Liver (tissue), 9 donors: ENCODE results near the gene EHMT1. TPM values are rescaled to one million over a fixed set of nuclear protein-coding genes. Genes with fewer than 3 reads are reported as not detected.

Experiments used
- DNase-seq: peaks from one replicate; pipeline ENCODE4 v3.0.0-alpha.2; 2017; ENCODE audit warnings: low spot score
- H3K27ac ChIP-seq, 2 donors: one replicate each; pipeline ENCODE4 v1.7.0; 2013; ENCODE audit warnings: inconsistent platforms in 2 of 2, low read length in 2 of 2, control low read depth in 1 of 2, low read depth in 1 of 2, mild to moderate bottlenecking in 1 of 2
- H3K27me3 ChIP-seq, 4 donors: one replicate each; pipeline versions ENCODE4 v1.6.1 to v1.7.0; 2013; ENCODE audit warnings: low read length in 3 of 4, inconsistent platforms in 1 of 4, mild to moderate bottlenecking in 1 of 4, moderate library complexity in 1 of 4; ENCODE audit not compliant: control insufficient read depth in 4 of 4, insufficient read depth in 4 of 4
- H3K36me3 ChIP-seq, 4 donors: one replicate each; pipeline versions ENCODE4 v1.6.1 to v1.7.0; 2013; ENCODE audit warnings: low read length in 3 of 4, mild to moderate bottlenecking in 3 of 4, low read depth in 1 of 4, moderate library complexity in 1 of 4; ENCODE audit not compliant: control insufficient read depth in 4 of 4, insufficient read depth in 3 of 4
- H3K4me1 ChIP-seq, 4 donors: one replicate each; pipeline versions ENCODE4 v1.6.1 to v1.7.0; 2013; ENCODE audit warnings: low read length in 3 of 4, mild to moderate bottlenecking in 3 of 4, moderate library complexity in 1 of 4; ENCODE audit not compliant: control insufficient read depth in 4 of 4, insufficient read depth in 4 of 4
- H3K4me3 ChIP-seq, 3 donors: one replicate each; pipeline versions ENCODE4 v1.6.1 to v1.7.0; 2013; ENCODE audit warnings: low read length in 3 of 3, control low read depth in 1 of 3, low read depth in 1 of 3, mild to moderate bottlenecking in 1 of 3
- H3K9ac ChIP-seq, 2 donors: one replicate each; pipeline ENCODE4 v1.7.0; 2013; ENCODE audit warnings: low read length in 2 of 2, mild to moderate bottlenecking in 2 of 2, moderate library complexity in 2 of 2, control low read depth in 1 of 2, low read depth in 1 of 2
- H3K9me3 ChIP-seq, 4 donors: one replicate each; pipeline versions ENCODE4 v1.6.1 to v1.7.0; 2013; ENCODE audit warnings: low read length in 3 of 4; ENCODE audit not compliant: control insufficient read depth in 4 of 4
- ATF3 ChIP-seq: IDR thresholded peaks from 2 replicates; pipeline ENCODE4 v1.6.1; 2016; ENCODE audit warnings: antibody characterized with exemption
- CTCF ChIP-seq: fragments of 150-350 bp; IDR thresholded peaks from 2 replicates; pipeline ENCODE4 v1.5.1; 2017; ENCODE audit warnings: improper control_type of control experiment, low read depth, low read length; ENCODE audit not compliant: missing input control
- EGR1 ChIP-seq, 2 donors: IDR thresholded peaks; 2 replicates each; pipeline ENCODE4 v1.6.1; 2016 to 2018; ENCODE audit warnings: antibody characterized with exemption in 2 of 2, low read depth in 2 of 2
- FOXA1 ChIP-seq: IDR thresholded peaks from 2 replicates; pipeline ENCODE4 v1.6.1; 2016; ENCODE audit warnings: antibody characterized with exemption
- FOXA2 ChIP-seq: IDR thresholded peaks from 2 replicates; pipeline ENCODE4 v1.6.1; 2016; ENCODE audit warnings: antibody characterized with exemption
- GABPA ChIP-seq, 2 donors: IDR thresholded peaks in 1 of 2; conservative IDR thresholded peaks in 1 of 2; 2 replicates each; pipeline ENCODE4 v1.6.1; 2016; ENCODE audit warnings: antibody characterized with exemption in 2 of 2, mild to moderate bottlenecking in 1 of 2, moderate library complexity in 1 of 2
- HNF4A ChIP-seq, 2 donors: conservative IDR thresholded peaks; 2 replicates each; pipeline ENCODE4 v1.6.1; 2016; ENCODE audit warnings: antibody characterized with exemption in 2 of 2, mild to moderate bottlenecking in 2 of 2
- HNF4G ChIP-seq: IDR thresholded peaks from 2 replicates; pipeline ENCODE4 v1.6.1; 2016; ENCODE audit warnings: antibody characterized with exemption
- JUND ChIP-seq, 2 donors: IDR thresholded peaks; 2 replicates each; pipeline ENCODE4 v1.6.1; 2016; ENCODE audit warnings: antibody characterized with exemption in 2 of 2
- MAX ChIP-seq: IDR thresholded peaks from 2 replicates; pipeline ENCODE4 v1.6.1; 2016; ENCODE audit warnings: antibody characterized with exemption
- NR2F2 ChIP-seq: IDR thresholded peaks from 2 replicates; pipeline ENCODE4 v1.6.1; 2016; ENCODE audit warnings: antibody characterized with exemption
- RAD21 ChIP-seq, 2 donors: IDR thresholded peaks; 2 replicates each; pipeline ENCODE4 v1.6.1; 2016; ENCODE audit warnings: antibody characterized with exemption in 2 of 2, mild to moderate bottlenecking in 2 of 2
- RXRA ChIP-seq, 2 donors: IDR thresholded peaks; 2 replicates each; pipeline ENCODE4 v1.6.1; 2017 to 2018; ENCODE audit warnings: antibody characterized with exemption in 2 of 2, mild to moderate bottlenecking in 1 of 2
- SP1 ChIP-seq: IDR thresholded peaks from 2 replicates; pipeline ENCODE4 v1.6.1; 2018; ENCODE audit warnings: antibody characterized with exemption, mild to moderate bottlenecking
- TAF1 ChIP-seq: conservative IDR thresholded peaks from 2 replicates; pipeline ENCODE4 v1.6.1; 2016; ENCODE audit warnings: antibody characterized with exemption, mild to moderate bottlenecking
- YY1 ChIP-seq: IDR thresholded peaks from 2 replicates; pipeline ENCODE4 v1.6.1; 2016; ENCODE audit warnings: antibody characterized with exemption, mild to moderate bottlenecking
- ZBTB33 ChIP-seq: IDR thresholded peaks from 2 replicates; pipeline ENCODE4 v1.6.1; 2016; ENCODE audit warnings: antibody characterized with exemption
- whole genome bisulfite sequencing: extraction: QIAGEN DNeasy Blood & Tissue Kit; methylation state at CpG from one replicate; pipeline ENCODE4 v1.1.7; 2013; 5-methylcytosine and 5-hydroxymethylcytosine counted together
- polyA plus RNA-seq, 2 donors: library from polyadenylated mRNA; stranded (reverse) in 1 of 2; unstranded in 1 of 2; fragments of 200-250 nt in 1 of 2; fragments of >200 nt in 1 of 2; fragmentation: Nextera tagmentation in 1 of 2; extraction: Ambion mirVana in 1 of 2; gene quantifications; one replicate each; pipeline versions ENCODE4 v1.2.1 to v1.2.3, GENCODE V29; 2013 to 2015
- total RNA-seq, 2 donors: library from RNA; depleted of rRNA; stranded (reverse); fragments of >200 nt; gene quantifications; one replicate each; pipeline ENCODE4 v1.2.3, GENCODE V29; 2014
- TF ChIP-seq, protein P1 (sequence below): IDR thresholded peaks from 2 replicates; pipeline ENCODE4 v1.6.1; 2016; ENCODE audit warnings: antibody characterized with exemption, mild to moderate bottlenecking
- donor health status: healthy.
- donor health status: healthy.
- donor health status: healthy.
- donor health status: healthy.
- donor health status: healthy.

EHMT1 gene
- total and polyA plus RNA-seq, 4 donors: 16.1 to 48.2 (median 27.3) TPM

GRCh38 chr9:137702615-137703379, 84.0 kb downstream of the EHMT1 start:
- no peaks in the 10 kb centered on the region for H3K4me1 ChIP-seq
- no peak for DNase-seq
- no peak overlapping the region for H3K4me3 ChIP-seq
- peaks cover 0 to 2% (median 0%) of the 10 kb centered on the region in 4 donors for H3K36me3 ChIP-seq
- H3K9ac ChIP-seq: no peak overlapping the region
- H3K27ac ChIP-seq: no peak overlapping the region
- 98% methylated on average over 7 of the region's 7 CpGs for WGBS
- TF ChIP-seq EGR1 (IDR thresholded peaks at IDR 0.05; ENCODE audit: low read depth in 2 of 2): no peak
- TF ChIP-seq RXRA (IDR thresholded peaks at IDR 0.05): no peak
- TF ChIP-seq YY1: no peak
- no peak for TF ChIP-seq HNF4G
- TF ChIP-seq SP1: no peak
- no peak for TF ChIP-seq CTCF
- no peak for TF ChIP-seq GABPA (IDR thresholded peaks at IDR 0.05 in 1 of 2, conservative IDR thresholded peaks at IDR 0.05 in 1 of 2)
- TF ChIP-seq RAD21 (IDR thresholded peaks at IDR 0.05): no peak
- no peak for TF ChIP-seq JUND (IDR thresholded peaks at IDR 0.05)
- TF ChIP-seq TAF1: no peak
- TF ChIP-seq NR2F2: no peak
- no peak for TF ChIP-seq MAX
- TF ChIP-seq, protein P1, sequence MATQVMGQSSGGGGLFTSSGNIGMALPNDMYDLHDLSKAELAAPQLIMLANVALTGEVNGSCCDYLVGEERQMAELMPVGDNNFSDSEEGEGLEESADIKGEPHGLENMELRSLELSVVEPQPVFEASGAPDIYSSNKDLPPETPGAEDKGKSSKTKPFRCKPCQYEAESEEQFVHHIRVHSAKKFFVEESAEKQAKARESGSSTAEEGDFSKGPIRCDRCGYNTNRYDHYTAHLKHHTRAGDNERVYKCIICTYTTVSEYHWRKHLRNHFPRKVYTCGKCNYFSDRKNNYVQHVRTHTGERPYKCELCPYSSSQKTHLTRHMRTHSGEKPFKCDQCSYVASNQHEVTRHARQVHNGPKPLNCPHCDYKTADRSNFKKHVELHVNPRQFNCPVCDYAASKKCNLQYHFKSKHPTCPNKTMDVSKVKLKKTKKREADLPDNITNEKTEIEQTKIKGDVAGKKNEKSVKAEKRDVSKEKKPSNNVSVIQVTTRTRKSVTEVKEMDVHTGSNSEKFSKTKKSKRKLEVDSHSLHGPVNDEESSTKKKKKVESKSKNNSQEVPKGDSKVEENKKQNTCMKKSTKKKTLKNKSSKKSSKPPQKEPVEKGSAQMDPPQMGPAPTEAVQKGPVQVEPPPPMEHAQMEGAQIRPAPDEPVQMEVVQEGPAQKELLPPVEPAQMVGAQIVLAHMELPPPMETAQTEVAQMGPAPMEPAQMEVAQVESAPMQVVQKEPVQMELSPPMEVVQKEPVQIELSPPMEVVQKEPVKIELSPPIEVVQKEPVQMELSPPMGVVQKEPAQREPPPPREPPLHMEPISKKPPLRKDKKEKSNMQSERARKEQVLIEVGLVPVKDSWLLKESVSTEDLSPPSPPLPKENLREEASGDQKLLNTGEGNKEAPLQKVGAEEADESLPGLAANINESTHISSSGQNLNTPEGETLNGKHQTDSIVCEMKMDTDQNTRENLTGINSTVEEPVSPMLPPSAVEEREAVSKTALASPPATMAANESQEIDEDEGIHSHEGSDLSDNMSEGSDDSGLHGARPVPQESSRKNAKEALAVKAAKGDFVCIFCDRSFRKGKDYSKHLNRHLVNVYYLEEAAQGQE: no peak
- TF ChIP-seq ATF3: no peak
- no peak for TF ChIP-seq FOXA2
- no peak for TF ChIP-seq FOXA1
- TF ChIP-seq HNF4A (conservative IDR thresholded peaks at IDR 0.05): no peak
- TF ChIP-seq ZBTB33: no peak
- no peaks in the 10 kb centered on the region for H3K9me3 ChIP-seq
- no peaks in the 10 kb centered on the region for H3K27me3 ChIP-seq
